ENCODE measurements around the gene ARL3.

Gene ARL3

GRCh38 chr10:102740229-102740628 is 26.0 kb upstream of the ARL3 start:
- peaks cover 14% of the 10 kb centered on the region for H3K36me3 Mint-ChIP-seq (ENCODE audit: low read depth)
- H3K27me3 Mint-ChIP-seq (ENCODE audit: low read depth) = no peaks in the 10 kb centered on the region
- peaks cover 29% of the 10 kb centered on the region for H3K4me1 Mint-ChIP-seq
- no peaks in the 10 kb centered on the region for H3K9me3 Mint-ChIP-seq
- TF ChIP-seq CTCF (IDR thresholded peaks at IDR 0.05; ENCODE audit: unreplicated experiment in 3 of 3) = no peak
- H3K4me3 Mint-ChIP-seq = no peak overlapping the region
- peak overlapping the region; percentile 68 to 83 (median 75) for H3K27ac Mint-ChIP-seq

- Mint-ChIP-seq H3K27ac (peak overlapping the region; percentile 52 to 78 (median 55)), H3K4me1 (peaks cover 18% of the 10 kb centered on the region), H3K36me3 (ENCODE audit: low read depth) (peaks cover 26% of the 10 kb centered on the region), H3K4me3 (no peak overlapping the region), H3K9me3 (no peaks in the 10 kb centered on the region), H3K27me3 (ENCODE audit: low read depth) (no peaks in the 10 kb centered on the region)
- TF ChIP-seq CTCF (IDR thresholded peaks at IDR 0.05; ENCODE audit: unreplicated experiment in 3 of 3) = no peak
Observed at GRCh38 chr10:102738692-102739121, 24.5 kb upstream of the ARL3 start.

GRCh38 chr10:102735065-102735562 is 20.9 kb upstream of the ARL3 start:
- no peak for TF ChIP-seq CTCF (IDR thresholded peaks at IDR 0.05; ENCODE audit: unreplicated experiment in 3 of 3)
- Mint-ChIP-seq H3K4me1 (peaks cover 6% of the 10 kb centered on the region), H3K4me3 (no peak overlapping the region), H3K27me3 (ENCODE audit: low read depth) (no peaks in the 10 kb centered on the region), H3K36me3 (ENCODE audit: low read depth) (peaks cover 38% of the 10 kb centered on the region), H3K27ac (peak overlapping the region in 1 of 3 experiments; percentile 33), H3K9me3 (no peaks in the 10 kb centered on the region)

DNA sequence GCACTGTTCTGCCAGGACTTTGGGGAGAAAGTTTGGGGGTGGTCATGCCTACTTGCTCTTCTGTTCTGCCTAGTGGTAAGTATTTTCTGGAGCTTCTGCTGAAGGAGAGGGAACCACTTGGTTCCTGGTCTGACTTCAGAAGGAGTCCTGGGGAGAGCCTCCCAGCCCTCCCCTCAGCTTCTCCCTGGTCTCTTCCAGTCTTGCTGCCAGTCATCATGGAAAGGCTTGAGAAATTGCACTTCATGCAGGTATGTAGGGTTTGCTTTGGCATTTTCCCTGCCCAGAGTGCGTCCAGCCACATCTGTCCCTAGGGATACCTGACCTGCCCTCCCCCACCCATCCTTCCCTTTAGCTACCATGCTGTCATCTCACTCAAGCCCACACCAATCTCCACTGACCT is 18.5 kb upstream of the ARL3 start:
- Mint-ChIP-seq H3K36me3 (ENCODE audit: low read depth) (peaks cover 42% of the 10 kb centered on the region), H3K27ac (no peak overlapping the region), H3K4me3 (no peak overlapping the region), H3K4me1 (peaks cover 10% of the 10 kb centered on the region), H3K27me3 (ENCODE audit: low read depth) (no peaks in the 10 kb centered on the region), H3K9me3 (no peaks in the 10 kb centered on the region)
- no peak for TF ChIP-seq CTCF (IDR thresholded peaks at IDR 0.05; ENCODE audit: unreplicated experiment in 3 of 3)

DNA sequence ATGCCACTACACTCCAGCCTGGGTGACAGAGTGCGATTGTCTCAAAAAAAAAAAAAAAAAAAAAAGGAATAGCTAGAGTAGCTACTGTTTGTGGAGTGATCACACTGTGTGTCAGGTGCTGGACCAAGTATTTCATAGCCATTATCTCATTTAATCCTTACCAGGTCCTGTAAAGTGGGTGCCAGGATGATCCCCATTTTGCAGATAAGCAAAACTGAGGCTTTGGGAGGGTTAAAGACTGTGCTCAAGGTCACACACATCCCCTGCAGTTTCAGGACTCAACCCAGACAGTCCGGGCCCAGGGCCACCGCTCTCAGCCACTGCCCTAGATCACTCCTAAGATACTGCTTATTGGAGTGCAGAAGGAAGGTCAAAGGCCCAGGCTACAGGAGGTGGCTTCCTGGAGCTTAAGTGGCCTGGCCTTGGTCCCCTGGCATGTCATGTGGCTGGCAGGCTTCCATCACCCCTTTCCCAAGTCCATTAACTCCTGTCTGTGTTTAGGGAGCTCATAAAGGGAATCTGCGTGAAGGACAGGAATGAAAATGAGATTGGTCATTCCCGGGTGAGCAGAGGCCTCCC is 17.1 kb upstream of the ARL3 start:
- peaks cover 50% of the 10 kb centered on the region for H3K36me3 Mint-ChIP-seq (ENCODE audit: low read depth)
- no peak overlapping the region for H3K4me3 Mint-ChIP-seq
- H3K27ac Mint-ChIP-seq = no peak overlapping the region
- H3K9me3 Mint-ChIP-seq = no peaks in the 10 kb centered on the region
- TF ChIP-seq CTCF (IDR thresholded peaks at IDR 0.05; ENCODE audit: unreplicated experiment in 3 of 3) = no peak
- H3K4me1 Mint-ChIP-seq = peaks cover 10% of the 10 kb centered on the region
- no peaks in the 10 kb centered on the region for H3K27me3 Mint-ChIP-seq (ENCODE audit: low read depth)
